HEK293 (cell line): Measurements from ENCODE around the gene DYDC1.

ENCODE experiments used
- CTCF ChIA-PET: fragments of 350-600 bp; formaldehyde crosslinking; extraction: SDS; loops from one replicate; lab custom pipeline; 2021; ENCODE audit warnings: antibody characterized with exemption; lab: Yijun Ruan, JAX
- POLR2A ChIA-PET: fragments of 300-600 bp; formaldehyde crosslinking; extraction: SDS; loops from one replicate; lab custom pipeline; 2020; ENCODE audit warnings: antibody characterized with exemption, inconsistent platforms; lab: Yijun Ruan, JAX
- H3K27ac ChIP-seq: fragments of 200-500 bp; sonication (Bioruptor generic); 2 replicates; pipeline ENCODE4 v1.5.1; 2014; ENCODE audit warnings: low read depth, low read length, control low read depth, inconsistent platforms; ENCODE audit errors: extremely low read depth
- H3K36me3 ChIP-seq, 2 experiments: fragments of 200-500 bp in 1 of 2; sonication (Bioruptor generic) in 1 of 2; 1 replicate in 1 of 2; 2 replicates in 1 of 2; pipeline ENCODE4 v1.5.1; 2014 to 2017; ENCODE audit warnings: inconsistent platforms in 2 of 2, low read length in 2 of 2; ENCODE audit not compliant: control insufficient read depth in 2 of 2, insufficient read depth in 1 of 2
- H3K4me1 ChIP-seq: fragments of 200-500 bp; sonication (Bioruptor generic); 2 replicates; pipeline ENCODE4 v1.5.1; 2014; ENCODE audit warnings: mild to moderate bottlenecking, low read length, inconsistent platforms; ENCODE audit not compliant: control insufficient read depth, insufficient read depth
- H3K4me3 ChIP-seq: 2 replicates; pipeline ENCODE4 v1.5.1; 2011; ENCODE audit warnings: low read depth, mild to moderate bottlenecking, control low read depth, low read length, moderate library complexity
- H3K9me3 ChIP-seq: fragments of 200-500 bp; sonication (Bioruptor generic); 2 replicates; pipeline ENCODE4 v1.5.1; 2014; ENCODE audit warnings: low read depth, low read length, inconsistent platforms; ENCODE audit not compliant: control insufficient read depth, insufficient read depth
- BCL6B ChIP-seq: fragments of 450-650 bp; formaldehyde crosslinking; IDR thresholded peaks from 2 replicates; pipeline ENCODE4 v1.5.1; 2017; ENCODE audit warnings: missing biosample characterization, missing genetic modification characterization
- ELK4 ChIP-seq: IDR thresholded peaks from 2 replicates; pipeline ENCODE4 v1.6.1; 2011; ENCODE audit warnings: mild to moderate bottlenecking, low read depth, low read length, borderline replicate concordance
- GLIS2 ChIP-seq: fragments of 450-650 bp; formaldehyde crosslinking; IDR thresholded peaks from 2 replicates; pipeline ENCODE4 v1.5.1; 2016; ENCODE audit warnings: missing biosample characterization, missing genetic modification characterization
- PBX3 ChIP-seq: sonication (generic); formaldehyde crosslinking; IDR thresholded peaks from 2 replicates; pipeline ENCODE4 v1.8.1; 2022; ENCODE audit warnings: mild to moderate bottlenecking, moderate library complexity, missing genetic modification reagents
- TSHZ1 ChIP-seq: fragments of 450-650 bp; formaldehyde crosslinking; IDR thresholded peaks from 2 replicates; pipeline ENCODE4 v1.5.1; 2016; ENCODE audit warnings: missing biosample characterization, missing genetic modification characterization, borderline replicate concordance
- WT1 ChIP-seq: fragments of 450-650 bp; formaldehyde crosslinking; IDR thresholded peaks from 2 replicates; pipeline ENCODE4 v1.5.1; 2016; ENCODE audit warnings: missing biosample characterization, missing genetic modification characterization
- ZBTB48 ChIP-seq: fragments of 450-650 bp; formaldehyde crosslinking; IDR thresholded peaks from 2 replicates; pipeline ENCODE4 v1.5.1; 2016; ENCODE audit warnings: missing biosample characterization, missing genetic modification characterization
- ZBTB49 ChIP-seq: fragments of 450-650 bp; formaldehyde crosslinking; IDR thresholded peaks from 2 replicates; pipeline ENCODE4 v1.5.1; 2016; ENCODE audit warnings: missing biosample characterization, missing genetic modification characterization, low read depth
- ZNF148 ChIP-seq: fragments of 450-650 bp; formaldehyde crosslinking; IDR thresholded peaks from 2 replicates; pipeline ENCODE4 v1.5.0; 2017; ENCODE audit warnings: missing biosample characterization, missing genetic modification characterization, borderline replicate concordance
- ZNF157 ChIP-seq: fragments of 450-650 bp; formaldehyde crosslinking; IDR thresholded peaks from 2 replicates; pipeline ENCODE4 v1.5.1; 2016; ENCODE audit warnings: missing biosample characterization, missing genetic modification characterization
- ZNF175 ChIP-seq: fragments of 450-650 bp; formaldehyde crosslinking; IDR thresholded peaks from 2 replicates; pipeline ENCODE4 v1.5.1; 2016; ENCODE audit warnings: missing biosample characterization, missing genetic modification characterization
- ZNF2 ChIP-seq: fragments of 450-650 bp; formaldehyde crosslinking; IDR thresholded peaks from 2 replicates; pipeline ENCODE4 v1.5.1; 2016; ENCODE audit warnings: missing biosample characterization, missing genetic modification characterization
- ZNF214 ChIP-seq: fragments of 450-650 bp; formaldehyde crosslinking; IDR thresholded peaks from 2 replicates; pipeline ENCODE4 v1.5.1; 2017; ENCODE audit warnings: missing biosample characterization, mild to moderate bottlenecking, missing genetic modification characterization, borderline replicate concordance
- ZNF514 ChIP-seq: fragments of 450-650 bp; formaldehyde crosslinking; IDR thresholded peaks from 2 replicates; pipeline ENCODE4 v1.5.1; 2016; ENCODE audit warnings: missing biosample characterization, missing genetic modification characterization
- ZNF518A ChIP-seq: fragments of 450-650 bp; formaldehyde crosslinking; conservative IDR thresholded peaks from 2 replicates; pipeline ENCODE4 v1.5.1; 2016; ENCODE audit warnings: low read depth, missing biosample characterization, missing genetic modification characterization
- ZNF621 ChIP-seq: fragments of 450-650 bp; formaldehyde crosslinking; IDR thresholded peaks from 2 replicates; pipeline ENCODE4 v1.5.1; 2017; ENCODE audit warnings: missing biosample characterization, missing genetic modification characterization
- ZNF645 ChIP-seq: fragments of 450-650 bp; formaldehyde crosslinking; IDR thresholded peaks from 2 replicates; pipeline ENCODE4; 2016; ENCODE audit warnings: missing biosample characterization, missing genetic modification characterization
- ZNF707 ChIP-seq: fragments of 450-650 bp; formaldehyde crosslinking; IDR thresholded peaks from 2 replicates; pipeline ENCODE4 v1.5.1; 2016; ENCODE audit warnings: missing biosample characterization, missing genetic modification characterization
- ZSCAN30 ChIP-seq: fragments of 450-650 bp; IDR thresholded peaks from 2 replicates; pipeline ENCODE4 v1.5.1; 2018; ENCODE audit warnings: missing biosample characterization, mild to moderate bottlenecking, missing genetic modification characterization, moderate library complexity

The DYDC1 gene

GRCh38 chr10:80356563-80356988 lies at the start of gene DYDC1, which contains the start of gene DYDC2:
Gene DYDC1, minus strand, starts transcription at chr10:80356755. Its CDS starts 4,154 bp downstream, at chr10:80352601.
Gene DYDC2, plus strand, starts transcription at chr10:80356781. Its CDS starts 5,663 bp downstream, at chr10:80362444.
- POLR2A ChIA-PET: no interaction called here
- Histone ChIP-seq H3K27ac (no peak within 1 kb of the TSS), H3K4me1 (no peaks in the 10 kb centered on the region), H3K4me3 (no peak within 1 kb of the TSS), H3K36me3 (no peaks in the 10 kb centered on the region), H3K9me3 (no peaks in the 10 kb centered on the region)
- CTCF ChIA-PET: no interaction called here
- no peak for TF ChIP-seq ZNF148 (tag by site-specific recombination)
- no peak for TF ChIP-seq WT1
- no peak for TF ChIP-seq ZNF518A (tag by site-specific recombination)
- TF ChIP-seq GLIS2 (tag by site-specific recombination): no peak
- no peak for TF ChIP-seq ZNF214
- no peak for TF ChIP-seq ZNF621
- no peak for TF ChIP-seq BCL6B (tag by site-specific recombination)
- TF ChIP-seq TSHZ1 (tag by site-specific recombination): no peak
- TF ChIP-seq ZNF2 (tag by site-specific recombination): no peak
- TF ChIP-seq ZNF514 (tag by site-specific recombination): no peak
- no peak for TF ChIP-seq ZSCAN30 (tag by site-specific recombination)
- TF ChIP-seq ZBTB49: no peak
- no peak for TF ChIP-seq ELK4
- no peak for TF ChIP-seq ZNF157 (tag by site-specific recombination)
- no peak for TF ChIP-seq PBX3 (CRISPR knock-in tag)
- no peak for TF ChIP-seq ZNF645 (tag by site-specific recombination)
- no peak for TF ChIP-seq ZNF175 (tag by site-specific recombination)
- TF ChIP-seq ZNF707 (tag by site-specific recombination): no peak
- TF ChIP-seq ZBTB48 (tag by site-specific recombination): no peak
